HCT116 (cell line): Measurements from ENCODE around the gene APBA2.

Experiments used
- ELF1 ChIP-seq: IDR thresholded peaks from 2 replicates; pipeline ENCODE4 v1.6.1; 2012; ENCODE audit warnings: low read depth, borderline replicate concordance
- EZH2phosphoT487 ChIP-seq: fragments of 200-600 bp; IDR thresholded peaks from 2 replicates; pipeline ENCODE4 v1.6.1; 2018; ENCODE audit warnings: antibody characterized with exemption, borderline replicate concordance
- POLR2A ChIP-seq: IDR thresholded peaks from 2 replicates; pipeline ENCODE4 v1.7.0; 2011; ENCODE audit warnings: borderline replicate concordance; ENCODE audit not compliant: insufficient read depth, insufficient read length; ENCODE audit errors: extremely low read depth
- SP1 ChIP-seq: IDR thresholded peaks from 2 replicates; pipeline ENCODE4 v1.6.1; 2012; ENCODE audit warnings: low read depth
- TCF7L2 ChIP-seq: IDR thresholded peaks from 2 replicates; pipeline ENCODE4 v1.7.0; 2011; ENCODE audit warnings: borderline replicate concordance, inconsistent platforms; ENCODE audit not compliant: insufficient read depth, insufficient read length; ENCODE audit errors: extremely low read depth
- YY1 ChIP-seq: IDR thresholded peaks from 2 replicates; pipeline ENCODE4 v1.6.1; 2011; ENCODE audit warnings: low read length, low read depth, moderate library complexity, mild to moderate bottlenecking; ENCODE audit not compliant: insufficient replicate concordance; ENCODE audit errors: extremely low read depth
- TF ChIP-seq, protein P1 (sequence below), 3 experiments: fragments of 200-600 bp in 1 of 3; sonication (generic) in 1 of 3; IDR thresholded peaks in 2 of 3; conservative IDR thresholded peaks in 1 of 3; 2 replicates each; pipeline ENCODE4 v1.5.1; 2012 to 2017; ENCODE audit warnings: low read depth in 2 of 3, low read length in 2 of 3, antibody characterized with exemption in 1 of 3, borderline replicate concordance in 1 of 3, control low read depth in 1 of 3, mild to moderate bottlenecking in 1 of 3, mixed read lengths in 1 of 3, mixed run types in 1 of 3, moderate library complexity in 1 of 3; ENCODE audit not compliant: insufficient read depth in 1 of 3
- TF ChIP-seq, protein P2 (sequence below): IDR thresholded peaks from 2 replicates; pipeline ENCODE4 v1.6.1; 2012
- TF ChIP-seq, protein P3 (sequence below): IDR thresholded peaks from 2 replicates; pipeline ENCODE4 v1.6.1; 2012

DNA sequence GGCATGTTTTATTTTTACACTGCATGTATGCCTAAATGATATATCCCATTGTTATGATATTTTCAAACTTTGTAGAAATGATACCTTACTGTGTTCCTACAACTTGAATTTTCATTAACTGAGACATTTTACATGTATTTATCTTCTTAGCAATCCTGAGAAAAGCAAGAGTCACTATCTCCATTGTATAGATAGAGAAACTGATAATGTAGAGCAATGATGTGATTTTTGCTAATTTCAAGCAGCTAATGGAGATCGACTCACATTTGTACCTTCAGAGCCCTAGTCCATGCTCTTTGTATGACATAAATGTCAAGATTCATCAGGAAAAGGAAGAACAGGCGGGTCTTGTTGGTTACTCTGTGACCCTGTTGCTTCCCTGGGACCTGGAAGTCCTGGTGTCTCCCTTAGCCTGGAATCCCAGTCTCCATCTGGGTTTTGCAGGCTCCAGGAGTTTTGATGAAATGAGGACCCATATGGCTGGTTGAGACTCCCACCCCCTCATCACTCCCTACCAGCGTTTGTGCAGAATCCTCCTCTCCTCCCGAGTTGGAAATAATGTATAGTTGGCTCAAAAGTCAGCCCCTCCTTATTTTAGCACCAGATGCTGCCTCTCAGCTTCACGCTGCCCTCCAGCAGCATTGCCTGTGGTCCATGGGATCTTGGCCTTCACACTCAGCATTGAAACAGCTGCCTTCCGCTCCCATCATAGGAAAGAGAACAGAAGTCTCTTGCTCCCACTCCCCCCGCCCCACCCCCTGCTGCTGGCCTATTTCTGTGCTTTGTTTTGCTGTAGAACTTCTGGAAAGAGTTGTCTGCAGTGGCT lies 67.1 kb downstream of the APBA2 start:
- TF ChIP-seq, protein P1, sequence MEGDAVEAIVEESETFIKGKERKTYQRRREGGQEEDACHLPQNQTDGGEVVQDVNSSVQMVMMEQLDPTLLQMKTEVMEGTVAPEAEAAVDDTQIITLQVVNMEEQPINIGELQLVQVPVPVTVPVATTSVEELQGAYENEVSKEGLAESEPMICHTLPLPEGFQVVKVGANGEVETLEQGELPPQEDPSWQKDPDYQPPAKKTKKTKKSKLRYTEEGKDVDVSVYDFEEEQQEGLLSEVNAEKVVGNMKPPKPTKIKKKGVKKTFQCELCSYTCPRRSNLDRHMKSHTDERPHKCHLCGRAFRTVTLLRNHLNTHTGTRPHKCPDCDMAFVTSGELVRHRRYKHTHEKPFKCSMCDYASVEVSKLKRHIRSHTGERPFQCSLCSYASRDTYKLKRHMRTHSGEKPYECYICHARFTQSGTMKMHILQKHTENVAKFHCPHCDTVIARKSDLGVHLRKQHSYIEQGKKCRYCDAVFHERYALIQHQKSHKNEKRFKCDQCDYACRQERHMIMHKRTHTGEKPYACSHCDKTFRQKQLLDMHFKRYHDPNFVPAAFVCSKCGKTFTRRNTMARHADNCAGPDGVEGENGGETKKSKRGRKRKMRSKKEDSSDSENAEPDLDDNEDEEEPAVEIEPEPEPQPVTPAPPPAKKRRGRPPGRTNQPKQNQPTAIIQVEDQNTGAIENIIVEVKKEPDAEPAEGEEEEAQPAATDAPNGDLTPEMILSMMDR (IDR thresholded peaks at IDR 0.05 in 2 of 3, conservative IDR thresholded peaks at IDR 0.05 in 1 of 3; ENCODE audit: borderline replicate concordance in 1 of 3, insufficient read depth in 1 of 3, low read depth in 2 of 3, low read length in 2 of 3): no peak
- TF ChIP-seq, protein P2, sequence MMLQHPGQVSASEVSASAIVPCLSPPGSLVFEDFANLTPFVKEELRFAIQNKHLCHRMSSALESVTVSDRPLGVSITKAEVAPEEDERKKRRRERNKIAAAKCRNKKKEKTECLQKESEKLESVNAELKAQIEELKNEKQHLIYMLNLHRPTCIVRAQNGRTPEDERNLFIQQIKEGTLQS: no peak
- TF ChIP-seq, protein P3, sequence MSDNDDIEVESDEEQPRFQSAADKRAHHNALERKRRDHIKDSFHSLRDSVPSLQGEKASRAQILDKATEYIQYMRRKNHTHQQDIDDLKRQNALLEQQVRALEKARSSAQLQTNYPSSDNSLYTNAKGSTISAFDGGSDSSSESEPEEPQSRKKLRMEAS: no peak
- no peak for TF ChIP-seq EZH2phosphoT487
- no peak for TF ChIP-seq POLR2A
- TF ChIP-seq TCF7L2: no peak
- TF ChIP-seq SP1: no peak
- TF ChIP-seq ELF1: no peak
- TF ChIP-seq YY1: no peak
